ENCODE results near the gene NDFIP1. TPM values are rescaled to one million over a fixed set of nuclear protein-coding genes. Genes with fewer than 3 reads are reported as not detected.

Gene NDFIP1
- total RNA-seq, 1 experiment from 2014 or later, result 26.6 TPM

DNA sequence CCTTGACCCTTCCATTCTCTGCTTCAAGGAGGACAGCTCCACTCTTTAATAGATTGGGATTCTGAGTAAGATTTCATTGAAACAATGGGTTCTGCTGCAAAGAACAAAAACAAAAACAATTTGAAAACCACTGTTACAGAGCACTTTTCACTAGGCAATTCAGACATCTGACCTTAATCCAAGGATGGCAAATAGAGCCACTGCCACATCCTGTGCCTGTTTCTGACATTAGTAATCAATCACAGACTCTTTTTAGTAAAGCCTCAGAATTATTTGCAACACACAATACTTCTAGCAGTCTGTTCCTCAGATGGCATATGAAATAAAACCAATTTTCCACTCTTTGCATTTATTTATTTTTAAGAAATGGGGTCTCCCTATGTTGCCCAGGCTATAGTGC lies 37.8 kb upstream of the NDFIP1 start:
- H4K91ac ChIP-seq (ENCODE audit: insufficient read length, low read depth, low read length), result no peak overlapping the region
- H3K79me2 ChIP-seq (ENCODE audit: insufficient read depth, low read length), result no peaks in the 10 kb centered on the region
- H3K4me3 Mint-ChIP-seq, result no peak overlapping the region
- H3K14ac ChIP-seq (ENCODE audit: insufficient read depth, low read length), result no peak overlapping the region
- H4K20me1 ChIP-seq (ENCODE audit: control insufficient read depth, insufficient read depth, insufficient read length), result no peaks in the 10 kb centered on the region
- no peaks in the 10 kb centered on the region for H3K23me2 ChIP-seq (ENCODE audit: insufficient read length, low read depth, low read length, poor library complexity, severe bottlenecking)
- DNase-seq, result no peak
- no peak overlapping the region for H3K4ac ChIP-seq (ENCODE audit: low read depth, low read length)
- H3K4me2 ChIP-seq (ENCODE audit: insufficient read depth, insufficient read length, low read length), result no peak overlapping the region
- no peak overlapping the region for H2AK5ac ChIP-seq (ENCODE audit: insufficient read length, low read length)
- no peak overlapping the region for H2BK20ac ChIP-seq (ENCODE audit: low read depth, low read length, poor library complexity, severe bottlenecking)
- no peak overlapping the region for H2AFZ ChIP-seq (ENCODE audit: low read length)
- H3T11ph ChIP-seq (ENCODE audit: low read length), result no peak overlapping the region
- peaks cover 2% of the 10 kb centered on the region in 2 experiments for H3K9me3 Mint-ChIP-seq
- H3K23ac ChIP-seq (ENCODE audit: insufficient read length, low read depth, low read length), result no peak overlapping the region
- peaks cover 8% of the 10 kb centered on the region for H3K27me3 Mint-ChIP-seq (ENCODE audit: low read depth)
- no peak overlapping the region for H3K27ac Mint-ChIP-seq
- H3K56ac ChIP-seq (ENCODE audit: insufficient read length, low read depth, low read length), result no peak overlapping the region
- H3K9me3 ChIP-seq (ENCODE audit: control insufficient read depth, low read depth, low read length), result no peaks in the 10 kb centered on the region
- no peak overlapping the region for H3K18ac ChIP-seq (ENCODE audit: insufficient read length, low read depth, low read length)
- no peak overlapping the region for H4K8ac ChIP-seq (replicated peaks; ENCODE audit: insufficient read length, low read depth, low read length)
- no peaks in the 10 kb centered on the region for H3K4me1 ChIP-seq (ENCODE audit: insufficient read depth, low read length)
- no peak overlapping the region for H3K27ac ChIP-seq (ENCODE audit: insufficient read length, low read depth, low read length)
- TF ChIP-seq, protein P1, sequence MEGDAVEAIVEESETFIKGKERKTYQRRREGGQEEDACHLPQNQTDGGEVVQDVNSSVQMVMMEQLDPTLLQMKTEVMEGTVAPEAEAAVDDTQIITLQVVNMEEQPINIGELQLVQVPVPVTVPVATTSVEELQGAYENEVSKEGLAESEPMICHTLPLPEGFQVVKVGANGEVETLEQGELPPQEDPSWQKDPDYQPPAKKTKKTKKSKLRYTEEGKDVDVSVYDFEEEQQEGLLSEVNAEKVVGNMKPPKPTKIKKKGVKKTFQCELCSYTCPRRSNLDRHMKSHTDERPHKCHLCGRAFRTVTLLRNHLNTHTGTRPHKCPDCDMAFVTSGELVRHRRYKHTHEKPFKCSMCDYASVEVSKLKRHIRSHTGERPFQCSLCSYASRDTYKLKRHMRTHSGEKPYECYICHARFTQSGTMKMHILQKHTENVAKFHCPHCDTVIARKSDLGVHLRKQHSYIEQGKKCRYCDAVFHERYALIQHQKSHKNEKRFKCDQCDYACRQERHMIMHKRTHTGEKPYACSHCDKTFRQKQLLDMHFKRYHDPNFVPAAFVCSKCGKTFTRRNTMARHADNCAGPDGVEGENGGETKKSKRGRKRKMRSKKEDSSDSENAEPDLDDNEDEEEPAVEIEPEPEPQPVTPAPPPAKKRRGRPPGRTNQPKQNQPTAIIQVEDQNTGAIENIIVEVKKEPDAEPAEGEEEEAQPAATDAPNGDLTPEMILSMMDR (conservative IDR thresholded peaks at IDR 0.05), result no peak
- peaks cover 1 to 4% (median 2%) of the 10 kb centered on the region in 3 experiments; a peak in 4 of 7 replicates for H3K36me3 Mint-ChIP-seq (ENCODE audit: insufficient read depth in 1 of 3, low read depth in 3 of 3)
- peaks cover 2 to 4% of the 10 kb centered on the region in 2 experiments; a peak in 3 of 4 replicates for H3K4me1 Mint-ChIP-seq
- H2BK5ac ChIP-seq (ENCODE audit: insufficient read length, low read length), result no peak overlapping the region
- H3K9ac ChIP-seq (ENCODE audit: extremely low read depth, insufficient read length, low read length), result no peak overlapping the region
- no peak overlapping the region for H2BK15ac ChIP-seq (ENCODE audit: low read depth, low read length)
- H4K5ac ChIP-seq (ENCODE audit: insufficient read length, low read depth, low read length), result no peak overlapping the region
- H2BK120ac ChIP-seq (ENCODE audit: low read depth, low read length, poor library complexity, severe bottlenecking), result no peak overlapping the region
- no peaks in the 10 kb centered on the region for H3K79me1 ChIP-seq (ENCODE audit: insufficient read depth, low read depth, low read length, poor library complexity, severe bottlenecking)
- no peaks in the 10 kb centered on the region for H3K27me3 ChIP-seq (ENCODE audit: insufficient read depth, low read length)
- H2BK12ac ChIP-seq (ENCODE audit: insufficient read length, low read depth, low read length), result no peak overlapping the region

Data from H9 (cell line).